GM10266 (cell line): Measurements from ENCODE around the gene ITGAV.

Experiments used
- DNase-seq: peaks from one replicate; pipeline ENCODE4 v3.0.0; 2012; ENCODE audit errors: extremely low spot score
- TF ChIP-seq, protein P1 (sequence below): IDR thresholded peaks from 2 replicates; pipeline ENCODE4 v1.5.1; 2012; ENCODE audit warnings: mild to moderate bottlenecking, low read depth; ENCODE audit not compliant: control insufficient read depth, insufficient read depth; ENCODE audit errors: missing control alignments

The ITGAV gene

DNA sequence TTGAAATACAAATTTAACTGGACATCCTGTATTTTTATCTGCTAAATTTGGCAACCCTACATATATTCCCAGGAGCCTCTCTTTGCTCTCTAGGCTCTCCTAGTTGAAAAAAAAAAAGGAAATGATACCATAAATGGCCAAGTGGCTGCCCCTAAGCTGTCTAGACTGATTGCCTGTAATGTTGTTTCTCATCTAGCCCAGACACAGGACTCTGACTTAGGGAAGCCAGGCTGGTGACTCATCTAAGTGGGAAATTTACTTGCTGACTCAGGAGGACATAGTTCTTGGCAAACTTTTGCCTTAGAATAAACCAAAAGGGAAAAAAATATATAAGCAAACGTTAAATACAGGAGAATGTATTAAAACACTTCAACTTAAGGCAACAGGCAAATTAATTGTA is 14.6 kb upstream of the ITGAV start:
- DNase-seq = no peak

DNA sequence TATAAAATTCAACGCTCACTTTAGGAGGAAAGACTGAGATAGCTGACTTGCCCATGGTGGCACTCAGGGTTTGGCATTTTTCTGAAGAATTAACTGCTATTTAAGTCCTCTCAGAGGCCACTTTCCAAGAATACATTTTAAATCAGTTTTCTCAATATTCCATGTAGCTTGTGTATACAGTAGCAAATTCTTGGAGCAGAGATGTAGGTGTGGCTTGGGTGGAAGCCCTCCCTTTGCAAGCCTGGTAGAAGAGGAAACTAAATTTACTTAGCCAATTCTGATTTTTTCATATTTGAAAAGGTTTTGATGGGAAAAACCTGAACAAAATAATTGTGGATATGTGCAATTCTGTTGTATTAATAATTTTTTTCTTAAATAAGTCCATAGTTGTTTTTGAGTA is 14.0 kb upstream of the ITGAV start:
- TF ChIP-seq, protein P1, sequence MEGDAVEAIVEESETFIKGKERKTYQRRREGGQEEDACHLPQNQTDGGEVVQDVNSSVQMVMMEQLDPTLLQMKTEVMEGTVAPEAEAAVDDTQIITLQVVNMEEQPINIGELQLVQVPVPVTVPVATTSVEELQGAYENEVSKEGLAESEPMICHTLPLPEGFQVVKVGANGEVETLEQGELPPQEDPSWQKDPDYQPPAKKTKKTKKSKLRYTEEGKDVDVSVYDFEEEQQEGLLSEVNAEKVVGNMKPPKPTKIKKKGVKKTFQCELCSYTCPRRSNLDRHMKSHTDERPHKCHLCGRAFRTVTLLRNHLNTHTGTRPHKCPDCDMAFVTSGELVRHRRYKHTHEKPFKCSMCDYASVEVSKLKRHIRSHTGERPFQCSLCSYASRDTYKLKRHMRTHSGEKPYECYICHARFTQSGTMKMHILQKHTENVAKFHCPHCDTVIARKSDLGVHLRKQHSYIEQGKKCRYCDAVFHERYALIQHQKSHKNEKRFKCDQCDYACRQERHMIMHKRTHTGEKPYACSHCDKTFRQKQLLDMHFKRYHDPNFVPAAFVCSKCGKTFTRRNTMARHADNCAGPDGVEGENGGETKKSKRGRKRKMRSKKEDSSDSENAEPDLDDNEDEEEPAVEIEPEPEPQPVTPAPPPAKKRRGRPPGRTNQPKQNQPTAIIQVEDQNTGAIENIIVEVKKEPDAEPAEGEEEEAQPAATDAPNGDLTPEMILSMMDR = no peak
- no peak for DNase-seq

More for the DNA sequence above, 14.6 kb upstream of the ITGAV start:
- TF ChIP-seq, protein P1 = no peak

GRCh38 chr2:186576614-186577013 is 13.2 kb upstream of the ITGAV start:
- TF ChIP-seq, protein P1 = no peak
- DNase-seq = no peak

GRCh38 chr2:186582698-186583097 is 7.2 kb upstream of the ITGAV start:
- DNase-seq = no peak
- TF ChIP-seq, protein P1 = no peak

GRCh38 chr2:186584053-186584452 is 5.8 kb upstream of the ITGAV start:
- TF ChIP-seq, protein P1 = no peak
- no peak for DNase-seq

GRCh38 chr2:186588421-186588820 is 1.4 kb upstream of the ITGAV start:
- TF ChIP-seq, protein P1 = no peak
- DNase-seq = no peak

GRCh38 chr2:186588940-186589611 is 780 bp upstream of the ITGAV start:
- no peak for DNase-seq
- TF ChIP-seq, protein P1 = no peak
